ENCODE measurements around the gene OGFOD1. TPM values are rescaled to one million over a fixed set of nuclear protein-coding genes. Genes with fewer than 3 reads are reported as not detected.

Gene OGFOD1
- total RNA-seq, 2 experiments from 2014 or later = 35.1 to 56.8 TPM

DNA sequence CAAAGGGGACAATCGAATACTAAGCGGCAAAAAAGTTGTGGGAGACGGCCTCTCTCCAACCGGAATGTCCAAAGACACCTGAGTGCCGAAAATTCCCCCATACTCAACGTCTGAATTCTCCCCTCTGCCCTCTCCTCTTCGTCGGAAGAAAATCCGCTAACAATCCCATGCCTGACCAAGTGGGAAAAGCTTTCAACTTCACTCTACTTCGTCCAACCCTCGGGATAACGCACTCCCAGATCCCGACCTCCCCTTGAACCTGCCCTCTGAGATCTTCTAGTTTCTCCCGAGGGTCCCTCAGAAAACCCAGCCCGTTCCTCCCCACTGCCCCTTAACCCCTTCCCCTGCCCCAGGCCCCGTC, 27.0 kb upstream of the OGFOD1 start:
- BruUV-seq (replicated peaks) = no TSS peak

DNA sequence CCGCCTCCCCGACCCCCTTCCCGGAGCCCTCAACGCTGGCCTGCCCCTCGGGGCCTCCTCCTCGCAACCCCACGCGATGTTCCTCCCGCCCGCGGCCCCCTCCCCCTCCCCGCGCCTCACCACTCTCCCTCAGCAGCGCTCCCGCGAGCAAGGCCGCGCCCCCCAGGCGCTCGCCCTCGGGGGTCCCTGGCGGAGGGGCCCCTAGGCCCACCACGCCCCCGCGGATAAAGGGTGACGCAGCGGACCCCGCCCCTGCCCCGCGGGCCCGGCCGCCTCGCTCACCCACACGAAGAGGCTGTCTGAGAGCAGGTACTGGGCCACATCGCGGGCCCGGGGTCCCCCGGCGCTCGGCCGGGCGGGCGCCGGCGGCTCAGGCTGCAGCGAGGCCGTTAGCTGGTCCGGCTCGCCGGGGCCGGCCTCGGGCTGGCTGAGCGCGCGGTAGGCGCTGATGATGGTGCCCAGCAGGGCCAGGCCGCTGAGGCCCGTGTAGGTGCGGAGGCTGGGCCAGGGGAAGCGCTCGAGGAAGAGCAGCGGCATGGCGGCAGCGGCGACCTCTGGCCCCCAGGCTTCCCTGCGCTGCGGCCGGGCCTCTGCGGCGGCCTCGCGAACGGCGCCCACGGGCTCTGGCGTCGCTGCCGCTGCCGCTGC, 26.4 kb upstream of the OGFOD1 start:
- TF ChIP-seq EZH2phosphoT487 (IDR thresholded peaks at IDR 0.05; ENCODE audit: borderline replicate concordance, low read depth, low read length) = no peak
- TF ChIP-seq, protein P1, sequence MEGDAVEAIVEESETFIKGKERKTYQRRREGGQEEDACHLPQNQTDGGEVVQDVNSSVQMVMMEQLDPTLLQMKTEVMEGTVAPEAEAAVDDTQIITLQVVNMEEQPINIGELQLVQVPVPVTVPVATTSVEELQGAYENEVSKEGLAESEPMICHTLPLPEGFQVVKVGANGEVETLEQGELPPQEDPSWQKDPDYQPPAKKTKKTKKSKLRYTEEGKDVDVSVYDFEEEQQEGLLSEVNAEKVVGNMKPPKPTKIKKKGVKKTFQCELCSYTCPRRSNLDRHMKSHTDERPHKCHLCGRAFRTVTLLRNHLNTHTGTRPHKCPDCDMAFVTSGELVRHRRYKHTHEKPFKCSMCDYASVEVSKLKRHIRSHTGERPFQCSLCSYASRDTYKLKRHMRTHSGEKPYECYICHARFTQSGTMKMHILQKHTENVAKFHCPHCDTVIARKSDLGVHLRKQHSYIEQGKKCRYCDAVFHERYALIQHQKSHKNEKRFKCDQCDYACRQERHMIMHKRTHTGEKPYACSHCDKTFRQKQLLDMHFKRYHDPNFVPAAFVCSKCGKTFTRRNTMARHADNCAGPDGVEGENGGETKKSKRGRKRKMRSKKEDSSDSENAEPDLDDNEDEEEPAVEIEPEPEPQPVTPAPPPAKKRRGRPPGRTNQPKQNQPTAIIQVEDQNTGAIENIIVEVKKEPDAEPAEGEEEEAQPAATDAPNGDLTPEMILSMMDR (conservative IDR thresholded peaks at IDR 0.05; ENCODE audit: low read length) = no peak
- Histone ChIP-seq H3K9me3 (ENCODE audit: low read length) (no peaks in the 10 kb centered on the region), H3K79me2 (ENCODE audit: insufficient read depth, low read depth, low read length) (peaks cover 51% of the 10 kb centered on the region), H3K4me2 (ENCODE audit: low read length) (peak overlapping the region; percentile 90), H3K27ac (ENCODE audit: low read depth, low read length, poor library complexity, severe bottlenecking) (peak overlapping the region; percentile 72), H2AFZ (ENCODE audit: low read length) (0 out of 2 replicates have a peak overlapping the region, but pooled peaks have one; percentile 33), H3K36me3 (ENCODE audit: insufficient read depth, low read length) (peaks cover 13% of the 10 kb centered on the region), H3K4me3 (ENCODE audit: low read depth, low read length, poor library complexity, severe bottlenecking) (peak overlapping the region; percentile 88), H3K9me2 (ENCODE audit: insufficient read depth, low read length) (no peaks in the 10 kb centered on the region), H4K20me1 (ENCODE audit: insufficient read depth, low read length) (peaks cover 5% of the 10 kb centered on the region; the same call in 1 of the 2 replicates), H3K4me1 (ENCODE audit: insufficient read depth, low read length, poor library complexity, severe bottlenecking) (peaks cover 45% of the 10 kb centered on the region)
- no TSS peak for BruUV-seq (replicated peaks)
- POLR2A ChIA-PET = interaction anchor here (1.2 to 1.8 kb wide), 2 partner anchors 24 to 26 kb away, joined by 3 to 8 read pairs; partner anchors contain the start of genes NUDT21 and OGFOD1
- DNase-seq (ENCODE audit: low spot score) = no peak
- CTCF ChIA-PET (ENCODE audit: unreplicated experiment) = no interaction called here
- intact Hi-C loops (cut with micrococcal nuclease; ENCODE audit: unreplicated experiment) = loop anchor here (2.0 kb wide), 1 partner anchor 26 kb away; the partner anchor contains the start of genes NUDT21 and OGFOD1

More for the DNA sequence above, 27.0 kb upstream of the OGFOD1 start:
- peaks cover 57% of the 10 kb centered on the region for H3K79me2 ChIP-seq (ENCODE audit: insufficient read depth, low read depth, low read length)
- H3K9me3 ChIP-seq (ENCODE audit: low read length) = no peaks in the 10 kb centered on the region
- H2AFZ ChIP-seq (ENCODE audit: low read length) = no peak overlapping the region
- POLR2A ChIA-PET = interaction anchor here (1.2 to 1.8 kb wide), 2 partner anchors 25 to 27 kb away, joined by 3 to 8 read pairs; partner anchors contain the start of genes NUDT21 and OGFOD1
- H3K4me2 ChIP-seq (ENCODE audit: low read length) = peak overlapping the region; percentile 90
- H3K4me3 ChIP-seq (ENCODE audit: low read depth, low read length, poor library complexity, severe bottlenecking) = peak overlapping the region; percentile 88
- peaks cover 47% of the 10 kb centered on the region for H3K4me1 ChIP-seq (ENCODE audit: insufficient read depth, low read length, poor library complexity, severe bottlenecking)
- intact Hi-C loops (cut with micrococcal nuclease; ENCODE audit: unreplicated experiment) = loop anchor here (2.0 kb wide), 1 partner anchor 26 kb away; the partner anchor contains the start of genes NUDT21 and OGFOD1
- H3K36me3 ChIP-seq (ENCODE audit: insufficient read depth, low read length) = peaks cover 8% of the 10 kb centered on the region
- peak overlapping the region; percentile 72 for H3K27ac ChIP-seq (ENCODE audit: low read depth, low read length, poor library complexity, severe bottlenecking)
- H3K9me2 ChIP-seq (ENCODE audit: insufficient read depth, low read length) = no peaks in the 10 kb centered on the region
- H4K20me1 ChIP-seq (ENCODE audit: insufficient read depth, low read length) = peaks cover 5% of the 10 kb centered on the region; the same call in 1 of the 2 replicates
- CTCF ChIA-PET (ENCODE audit: unreplicated experiment) = no interaction called here
- DNase-seq (ENCODE audit: low spot score) = no peak
- TF ChIP-seq, protein P1 (conservative IDR thresholded peaks at IDR 0.05; ENCODE audit: low read length) = no peak
- TF ChIP-seq EZH2phosphoT487 (IDR thresholded peaks at IDR 0.05; ENCODE audit: borderline replicate concordance, low read depth, low read length) = no peak

DNA sequence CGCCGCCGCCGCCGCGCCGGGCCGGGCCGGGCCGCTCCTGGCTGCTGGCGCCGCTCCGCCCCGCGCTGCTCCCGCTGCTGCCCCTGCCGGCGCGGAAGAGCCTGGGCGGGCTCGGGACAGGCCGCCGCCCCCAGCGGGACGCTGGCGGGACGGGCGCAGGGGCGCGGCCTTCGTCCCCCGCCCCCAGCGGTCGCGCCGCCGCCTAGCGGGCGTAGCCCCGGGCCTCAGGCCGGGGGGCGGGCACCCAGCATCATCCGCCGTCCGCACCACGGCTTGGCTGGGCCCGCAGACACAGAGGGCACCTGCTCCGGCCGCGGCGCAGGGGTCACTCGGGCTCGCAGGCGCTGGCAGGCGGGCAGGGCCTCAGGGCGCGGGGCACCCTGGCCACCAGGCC, 25.9 kb upstream of the OGFOD1 start, which contains the start of gene AMFR:
Gene AMFR, minus strand, starts transcription at position 107 of the 394 bp plus-strand sequence. CDS start 218 bp downstream, outside the sequence.
- Histone ChIP-seq H3K9me3 (ENCODE audit: low read length) (no peaks in the 10 kb centered on the region), H3K4me2 (ENCODE audit: low read length) (peak within 1 kb of the TSS; percentile 90), H3K4me3 (ENCODE audit: low read depth, low read length, poor library complexity, severe bottlenecking) (peak within 1 kb of the TSS; percentile 88), H3K9me2 (ENCODE audit: insufficient read depth, low read length) (no peaks in the 10 kb centered on the region), H3K27ac (ENCODE audit: low read depth, low read length, poor library complexity, severe bottlenecking) (peak within 1 kb of the TSS; percentile 72), H4K20me1 (ENCODE audit: insufficient read depth, low read length) (peaks cover under 1% of the 10 kb centered on the region; the same call in 1 of the 2 replicates), H2AFZ (ENCODE audit: low read length) (peak within 1 kb of the TSS; percentile 71), H3K79me2 (ENCODE audit: insufficient read depth, low read depth, low read length) (peaks cover 46% of the 10 kb centered on the region), H3K36me3 (ENCODE audit: insufficient read depth, low read length) (peaks cover 18% of the 10 kb centered on the region), H3K4me1 (ENCODE audit: insufficient read depth, low read length, poor library complexity, severe bottlenecking) (peaks cover 40% of the 10 kb centered on the region)
- TF ChIP-seq, protein P1 (conservative IDR thresholded peaks at IDR 0.05; ENCODE audit: low read length) = peak; percentile 49; the same call in 1 of the 2 replicates
- no peak for TF ChIP-seq EZH2phosphoT487 (IDR thresholded peaks at IDR 0.05; ENCODE audit: borderline replicate concordance, low read depth, low read length)
- POLR2A ChIA-PET = interaction anchor here (0.7 kb wide), 1 partner anchor 368 kb away, joined by 4 read pairs; no protein-coding TSS in a partner anchor
- DNase-seq (ENCODE audit: low spot score) = peak; percentile 91
- intact Hi-C loops (cut with micrococcal nuclease; ENCODE audit: unreplicated experiment) = loop anchor here (2.0 kb wide), 1 partner anchor 25 kb away; the partner anchor contains the start of genes NUDT21 and OGFOD1
- BruUV-seq (replicated peaks) = no TSS peak
- CTCF ChIA-PET (ENCODE audit: unreplicated experiment) = no interaction called here

All from OCI-LY7 (cell line).